Psoas muscle (tissue), 8 donors: ENCODE measurements around the gene ARHGEF16. TPM values are rescaled to one million over a fixed set of nuclear protein-coding genes. Genes with fewer than 3 reads are reported as not detected.

ENCODE experiments used
- ATAC-seq, 4 donors: fragments of 200-7000 bp; cut with Tn5 transposase; one replicate each; pipeline ENCODE4 v1.9.1; 2020; ENCODE audit warnings: moderate library complexity in 3 of 4, mild to moderate bottlenecking in 2 of 4
- DNase-seq, 2 donors: peaks; one replicate each; pipeline ENCODE4 v3.0.0-alpha.2; 2020
- H3K27ac ChIP-seq: fragments of 200-600 bp; one replicate; pipeline ENCODE4 v1.8.0; 2022
- H3K27me3 ChIP-seq, 3 donors: fragments of 200-600 bp in 1 of 3; one replicate each; pipeline versions ENCODE4 v1.6.1 to v1.8.0; 2013 to 2022; ENCODE audit warnings: low read length in 2 of 3, mild to moderate bottlenecking in 2 of 3, moderate library complexity in 1 of 3; ENCODE audit not compliant: insufficient read depth in 3 of 3
- H3K36me3 ChIP-seq, 2 donors: fragments of 200-600 bp in 1 of 2; one replicate each; pipeline versions ENCODE4 v1.6.1 to v1.8.0; 2013 to 2022; ENCODE audit warnings: low read depth in 1 of 2, mild to moderate bottlenecking in 1 of 2, moderate library complexity in 1 of 2; ENCODE audit not compliant: insufficient read depth in 1 of 2
- H3K4me1 ChIP-seq: fragments of 200-600 bp; one replicate; pipeline ENCODE4 v1.8.0; 2022
- H3K4me3 ChIP-seq: fragments of 200-600 bp; one replicate; pipeline ENCODE4 v1.8.0; 2022; ENCODE audit warnings: mild to moderate bottlenecking
- H3K9me3 ChIP-seq: fragments of 200-600 bp; one replicate; pipeline ENCODE4 v1.8.0; 2022
- WGBS, 3 donors: extraction: QIAGEN DNeasy Blood & Tissue Kit; methylation state at CpG; one replicate each; pipeline versions ENCODE4 v1.1.6 to v1.1.7; 2013; 5-methylcytosine and 5-hydroxymethylcytosine counted together
- intact Hi-C, 2 donors: fragments of 100-400 bp; cut with DNase I; formaldehyde crosslinking; loops; one replicate each; pipeline versions ENCODE4 v1.11.0 to v1.14.2; 2022
- polyA plus RNA-seq, 3 donors: library from polyadenylated mRNA; stranded (reverse); fragments of 200-250 nt; gene quantifications; one replicate each; pipeline ENCODE4 v1.2.3, GENCODE V29; 2013
- total RNA-seq, 4 donors: library from RNA; stranded (reverse); fragmentation: NEBNext Ultra II Directional in 2 of 4; extraction: Animal tissue kit (Norgen Biotek cat#: 25700) in 2 of 4; gene quantifications; one replicate each; pipeline versions ENCODE4 v1.2.1 to v1.2.4, GENCODE V29; 2021 to 2023
- TF ChIP-seq, protein P1 (sequence below): fragments of 200-600 bp; IDR thresholded peaks from one replicate; pipeline ENCODE4 v1.8.0; 2022; ENCODE audit warnings: antibody characterized with exemption
- donor health status: healthy with polysubstance abuse.
- donor health status: DM: no; HTN: no; CAD: no; lungs with moderate emphysema.
- donor health status: Bipolar disorder and iron deficiency.
- donor health status: healthy.
- donor health status: DM: yes; HTN: yes; CAD: no.
- donor health status: DM: no; HTN: no; CAD: no.
- donor health status: DM: no; HTN: no; CAD: no.
- donor health status: DM: yes; HTN: yes; CAD: no.

ARHGEF16 gene
- total and polyA plus RNA-seq, 7 donors, result 0.29 to 0.56 (median 0.51) TPM

DNA sequence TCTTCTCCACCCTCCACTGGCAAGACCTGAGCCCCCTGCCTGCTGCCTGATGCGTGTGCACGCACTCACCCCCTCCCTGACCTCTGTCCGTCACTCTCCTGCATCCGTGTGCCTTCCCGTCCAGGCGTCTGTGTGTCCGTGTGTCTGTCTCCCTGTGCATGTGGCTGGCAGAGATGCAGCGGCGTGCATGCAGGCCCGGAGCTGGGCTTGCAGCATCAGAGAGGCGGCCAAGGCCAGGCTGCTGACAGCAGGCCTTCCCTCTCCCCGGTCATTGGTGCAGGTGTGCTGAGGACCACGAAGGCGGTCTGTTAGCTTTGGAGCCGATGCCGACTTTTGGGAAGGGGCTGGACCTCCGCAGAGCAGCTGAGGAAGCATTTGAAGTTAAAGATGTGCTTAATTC, 22.8 kb upstream of the ARHGEF16 start:
- no peak overlapping the region for H3K4me3 ChIP-seq
- H3K4me1 ChIP-seq, result no peaks in the 10 kb centered on the region
- intact Hi-C loops, result no loop called here
- ATAC-seq (no peak), DNase-seq (peak in 1 of 2 donors; percentile 44)
- H3K27ac ChIP-seq, result no peak overlapping the region
- H3K27me3 ChIP-seq, result peaks cover 0 to 12% (median 2%) of the 10 kb centered on the region in 3 donors
- WGBS, 3 donors, result 77 to 82% (median 81%) methylated on average over 17 of the region's 17 CpGs
- H3K36me3 ChIP-seq, result no peaks in the 10 kb centered on the region
- no peaks in the 10 kb centered on the region for H3K9me3 ChIP-seq
- TF ChIP-seq, protein P1, sequence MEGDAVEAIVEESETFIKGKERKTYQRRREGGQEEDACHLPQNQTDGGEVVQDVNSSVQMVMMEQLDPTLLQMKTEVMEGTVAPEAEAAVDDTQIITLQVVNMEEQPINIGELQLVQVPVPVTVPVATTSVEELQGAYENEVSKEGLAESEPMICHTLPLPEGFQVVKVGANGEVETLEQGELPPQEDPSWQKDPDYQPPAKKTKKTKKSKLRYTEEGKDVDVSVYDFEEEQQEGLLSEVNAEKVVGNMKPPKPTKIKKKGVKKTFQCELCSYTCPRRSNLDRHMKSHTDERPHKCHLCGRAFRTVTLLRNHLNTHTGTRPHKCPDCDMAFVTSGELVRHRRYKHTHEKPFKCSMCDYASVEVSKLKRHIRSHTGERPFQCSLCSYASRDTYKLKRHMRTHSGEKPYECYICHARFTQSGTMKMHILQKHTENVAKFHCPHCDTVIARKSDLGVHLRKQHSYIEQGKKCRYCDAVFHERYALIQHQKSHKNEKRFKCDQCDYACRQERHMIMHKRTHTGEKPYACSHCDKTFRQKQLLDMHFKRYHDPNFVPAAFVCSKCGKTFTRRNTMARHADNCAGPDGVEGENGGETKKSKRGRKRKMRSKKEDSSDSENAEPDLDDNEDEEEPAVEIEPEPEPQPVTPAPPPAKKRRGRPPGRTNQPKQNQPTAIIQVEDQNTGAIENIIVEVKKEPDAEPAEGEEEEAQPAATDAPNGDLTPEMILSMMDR, result no peak

DNA sequence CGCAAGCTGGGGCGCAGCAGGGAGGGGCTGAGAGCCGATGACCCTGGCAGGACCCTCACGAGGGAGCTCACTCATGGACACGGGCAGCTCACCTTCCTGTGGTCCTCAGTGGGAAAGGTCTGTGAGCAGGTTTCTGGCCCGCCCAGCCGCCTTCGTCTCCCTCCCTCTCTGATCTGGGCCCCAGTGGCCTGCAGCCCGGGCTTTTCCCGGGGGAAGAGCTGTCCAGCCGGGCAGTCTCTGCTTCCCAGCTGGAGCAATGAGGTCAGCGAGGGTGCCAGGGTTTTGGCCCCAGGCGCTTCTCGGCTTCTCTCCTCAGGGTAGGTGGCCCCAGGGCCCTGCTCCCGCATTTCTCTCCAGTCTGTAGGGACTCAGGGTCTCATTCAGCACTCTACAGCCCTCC, 22.2 kb upstream of the ARHGEF16 start:
- no peaks in the 10 kb centered on the region for H3K9me3 ChIP-seq
- no peak for ATAC-seq
- H3K4me3 ChIP-seq, result no peak overlapping the region
- 62 to 64% (median 64%) methylated on average over 14 to 15 of the region's 15 CpGs for WGBS, 3 donors
- TF ChIP-seq, protein P1, result no peak
- H3K4me1 ChIP-seq, result no peaks in the 10 kb centered on the region
- H3K27me3 ChIP-seq, result peaks cover 0 to 15% (median 2%) of the 10 kb centered on the region in 3 donors
- H3K27ac ChIP-seq, result no peak overlapping the region
- H3K36me3 ChIP-seq, result no peaks in the 10 kb centered on the region
- peak in 1 of 2 donors; percentile 32 for DNase-seq
- intact Hi-C loops, result no loop called here

GRCh38 chr1:3433076-3433475, 21.4 kb upstream of the ARHGEF16 start:
- H3K9me3 ChIP-seq, result no peaks in the 10 kb centered on the region
- 84 to 89% (median 89%) methylated on average over 10 to 14 of the region's 14 CpGs for WGBS, 3 donors
- ATAC-seq, result no peak

DNA sequence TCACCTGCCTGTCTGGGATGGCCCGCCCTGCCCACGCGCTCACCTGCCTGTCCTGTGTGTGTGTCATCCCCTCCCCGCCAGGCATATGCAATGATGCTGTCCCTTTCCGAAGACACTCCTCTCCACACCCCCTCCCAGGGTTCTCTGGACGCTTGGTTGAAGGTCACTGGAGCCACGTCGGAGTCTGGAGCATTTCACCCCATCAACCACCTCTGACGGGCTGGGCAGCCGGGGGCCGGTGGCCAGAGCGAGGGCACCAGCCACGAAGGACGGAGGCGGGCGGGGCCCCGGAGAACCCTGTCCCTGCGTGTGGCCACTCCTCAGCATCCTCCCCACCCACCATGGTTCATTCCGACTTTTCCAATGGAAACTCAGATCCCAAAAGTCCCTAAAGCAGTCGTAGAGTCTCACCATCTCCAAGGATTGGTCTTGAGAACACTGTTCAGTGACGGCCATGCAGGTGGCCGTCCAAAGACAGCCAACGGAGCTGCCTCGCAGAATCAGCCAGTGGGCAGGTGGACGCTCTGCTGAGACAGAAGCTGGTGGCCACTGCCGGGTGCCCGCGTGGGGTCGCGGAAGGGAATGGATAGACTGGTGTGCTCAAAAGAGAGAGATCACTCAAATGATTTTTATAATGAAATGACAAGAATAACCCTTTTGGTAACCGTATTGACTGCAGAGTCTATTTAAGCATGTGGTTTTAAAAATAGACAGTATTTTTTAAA, 20.7 kb upstream of the ARHGEF16 start:
- H3K27me3 ChIP-seq, result peaks cover 0 to 21% (median 2%) of the 10 kb centered on the region in 3 donors
- TF ChIP-seq, protein P1, result no peak
- no peak for ATAC-seq
- H3K27ac ChIP-seq, result no peak overlapping the region
- intact Hi-C loops, result no loop called here
- H3K4me3 ChIP-seq, result no peak overlapping the region
- DNase-seq, result peak; percentile 10 to 32
- H3K4me1 ChIP-seq, result no peaks in the 10 kb centered on the region
- no peaks in the 10 kb centered on the region for H3K36me3 ChIP-seq
- no peaks in the 10 kb centered on the region for H3K9me3 ChIP-seq
- 91 to 92% (median 91%) methylated on average over 31 of the region's 31 CpGs for WGBS, 3 donors

More at GRCh38 chr1:3433076-3433475, 21.4 kb upstream of the ARHGEF16 start:
- TF ChIP-seq, protein P1, result no peak
- no peak overlapping the region for H3K4me3 ChIP-seq
- no peak overlapping the region for H3K27ac ChIP-seq
- no peaks in the 10 kb centered on the region for H3K36me3 ChIP-seq
- peak; percentile 5 to 40 for DNase-seq
- peaks cover 0 to 21% (median 2%) of the 10 kb centered on the region in 3 donors for H3K27me3 ChIP-seq
- intact Hi-C loops, result no loop called here
- no peaks in the 10 kb centered on the region for H3K4me1 ChIP-seq
